Mammary epithelial cell (primary cell): Measurements from ENCODE around the gene EYS.

Experiments used
- CTCF ChIP-seq, 2 donors: IDR thresholded peaks in 1 of 2; conservative IDR thresholded peaks in 1 of 2; 2 replicates each; pipeline ENCODE4 v1.5.1; 2011 to 2012; ENCODE audit warnings: inconsistent platforms in 2 of 2, low read length in 2 of 2, mild to moderate bottlenecking in 2 of 2, control low read depth in 1 of 2, low read depth in 1 of 2; ENCODE audit not compliant: insufficient read depth in 1 of 2; ENCODE audit errors: extremely low read depth in 1 of 2
- EZH2 ChIP-seq: IDR thresholded peaks from 2 replicates; pipeline ENCODE4 v1.6.1; 2012; ENCODE audit warnings: low read length, inconsistent platforms, borderline replicate concordance

GRCh38 chr6:65569505-65569904 lies 137.5 kb downstream of the EYS start:
- TF ChIP-seq EZH2 = no peak
- TF ChIP-seq CTCF (conservative IDR thresholded peaks at IDR 0.05 in 1 of 2, IDR thresholded peaks at IDR 0.05 in 1 of 2; ENCODE audit: extremely low read depth in 1 of 2, insufficient read depth in 1 of 2, low read depth in 1 of 2, low read length in 2 of 2) = no peak
